HCT116 (cell line): ENCODE results near the gene HES6. TPM values are rescaled to one million over a fixed set of nuclear protein-coding genes. Genes with fewer than 3 reads are reported as not detected.
A peak's percentile ranks its signal among the peaks of the same experiment; 100 is the strongest.

ENCODE experiments used
- ATAC-seq: fragments of 200-7000 bp; cut with Tn5 transposase; 2 replicates; pipeline ENCODE4 v1.9.1; 2020; ENCODE audit warnings: mild to moderate bottlenecking, moderate library complexity
- BruUV-seq: library from RNA; stranded (reverse); fragments of 400-500 nt; replicated peaks from 2 replicates; lab custom pipeline; 2021; lab: Mats Ljungman, UMichigan
- CTCF ChIA-PET: fragments of 300-600 bp; sonication (Branson Sonifier 250); formaldehyde crosslinking; loops from one replicate; lab custom pipeline; 2021; ENCODE audit warnings: antibody characterized with exemption; lab: Charles Lee
- POLR2A ChIA-PET: fragments of 300-600, 350-600 bp; sonication (Branson Sonifier 250); formaldehyde crosslinking; loops from one replicate; lab custom pipeline; 2021; ENCODE audit warnings: antibody characterized with exemption; lab: Charles Lee
- RAD21 ChIA-PET, 2 experiments: fragments of 300-600 bp; sonication (Branson Sonifier 250); formaldehyde crosslinking; loops; one replicate each; lab custom pipeline; 2023; ENCODE audit warnings: low total read pairs in 2 of 2; ENCODE audit not compliant: uncharacterized antibody in 2 of 2, unreplicated experiment in 2 of 2, low non-redundant PET in 1 of 2; lab: Charles Lee
- DNase-seq: peaks from one replicate; pipeline ENCODE4 v3.0.0-alpha.2; 2010; ENCODE audit warnings: low read depth, low spot score
- H2AFZ ChIP-seq: fragments of 200-600 bp; shearing (Covaris generic), sonication (generic); 2 replicates; pipeline ENCODE4 v1.6.1; 2017; ENCODE audit warnings: low read depth, mixed run types, mixed read lengths, antibody characterized with exemption, low read length; ENCODE audit not compliant: poor library complexity, severe bottlenecking
- H3K27ac ChIP-seq: 2 replicates; pipeline ENCODE4 v1.5.1; 2012; ENCODE audit warnings: low read depth, low read length
- H3K27me3 ChIP-seq: fragments of 200-600 bp; sonication (generic); 2 replicates; pipeline ENCODE4 v1.6.1; 2016; ENCODE audit warnings: mixed run types, low read length, mixed read lengths; ENCODE audit not compliant: insufficient read depth
- H3K36me3 ChIP-seq, 2 experiments: fragments of 200-500 bp in 1 of 2; fragments of 200-600 bp in 1 of 2; sonication (Bioruptor generic) in 1 of 2; sonication (generic) in 1 of 2; 2 replicates each; pipeline versions ENCODE4 v1.5.1 to v1.6.1; 2014 to 2016; ENCODE audit warnings: low read length in 2 of 2, inconsistent platforms in 1 of 2, mixed read lengths in 1 of 2, mixed run types in 1 of 2; ENCODE audit not compliant: insufficient read depth in 2 of 2, control insufficient read depth in 1 of 2
- H3K4me1 ChIP-seq, 2 experiments: fragments of 200-600 bp in 1 of 2; sonication (generic) in 1 of 2; 2 replicates each; pipeline versions ENCODE4 v1.5.1 to v1.6.1; 2012 to 2017; ENCODE audit warnings: low read length in 2 of 2, inconsistent platforms in 1 of 2, mild to moderate bottlenecking in 1 of 2, mixed read lengths in 1 of 2, mixed run types in 1 of 2, moderate library complexity in 1 of 2; ENCODE audit not compliant: insufficient read depth in 2 of 2, control insufficient read depth in 1 of 2
- H3K4me2 ChIP-seq: fragments of 200-600 bp; sonication (generic); 2 replicates; pipeline ENCODE4 v1.6.1; 2017; ENCODE audit warnings: mixed run types, low read length, mixed read lengths
- H3K4me3 ChIP-seq, 2 experiments: fragments of 200-600 bp in 1 of 2; sonication (generic) in 1 of 2; replicated peaks in 1 of 2; 2 replicates each; pipeline ENCODE4 v1.5.1; 2011 to 2016; ENCODE audit warnings: low read length in 2 of 2, control low read depth in 1 of 2, low read depth in 1 of 2, mild to moderate bottlenecking in 1 of 2, mixed read lengths in 1 of 2, mixed run types in 1 of 2
- H3K79me2 ChIP-seq: fragments of 200-600 bp; sonication (generic); 2 replicates; pipeline ENCODE4 v1.6.1; 2017; ENCODE audit warnings: mild to moderate bottlenecking, mixed run types, low read length, moderate library complexity, mixed read lengths; ENCODE audit not compliant: insufficient read depth
- H3K9ac ChIP-seq: fragments of 200-600 bp; sonication (generic); 2 replicates; pipeline ENCODE4 v1.6.1; 2016; ENCODE audit warnings: low read length, mixed read lengths
- H3K9me2 ChIP-seq: fragments of 200-600 bp; sonication (generic), shearing (Covaris generic); 2 replicates; pipeline ENCODE4 v1.6.1; 2017; ENCODE audit warnings: mixed run types, mild to moderate bottlenecking, moderate library complexity; ENCODE audit not compliant: insufficient read depth
- H3K9me3 ChIP-seq, 2 experiments: fragments of 200-500 bp in 1 of 2; fragments of 200-600 bp in 1 of 2; sonication (Bioruptor generic) in 1 of 2; sonication (generic) in 1 of 2; 2 replicates each; pipeline ENCODE4 v1.6.1; 2014 to 2017; ENCODE audit warnings: low read length in 2 of 2, mixed read lengths in 2 of 2, inconsistent platforms in 1 of 2, low read depth in 1 of 2, mild to moderate bottlenecking in 1 of 2, mixed run types in 1 of 2, moderate library complexity in 1 of 2; ENCODE audit not compliant: control insufficient read depth in 1 of 2, insufficient read depth in 1 of 2
- H4K20me1 ChIP-seq: fragments of 200-600 bp; sonication (generic), shearing (Covaris generic); 2 replicates; pipeline ENCODE4 v1.6.1; 2017; ENCODE audit warnings: mixed run types, mild to moderate bottlenecking, moderate library complexity; ENCODE audit not compliant: insufficient read depth
- ATF3 ChIP-seq: IDR thresholded peaks from 2 replicates; pipeline ENCODE4 v1.6.1; 2012
- CBX3 ChIP-seq: IDR thresholded peaks from 2 replicates; pipeline ENCODE4 v1.6.1; 2012; ENCODE audit warnings: low read depth
- CEBPB ChIP-seq: IDR thresholded peaks from 2 replicates; pipeline ENCODE4 v1.6.1; 2012; ENCODE audit warnings: low read depth
- CTCF ChIP-seq, 3 experiments: fragments of 200-600 bp in 1 of 3; sonication (generic) in 1 of 3; IDR thresholded peaks in 2 of 3; conservative IDR thresholded peaks in 1 of 3; 2 replicates each; pipeline ENCODE4 v1.5.1; 2012 to 2017; ENCODE audit warnings: low read depth in 2 of 3, low read length in 2 of 3, antibody characterized with exemption in 1 of 3, borderline replicate concordance in 1 of 3, control low read depth in 1 of 3, mild to moderate bottlenecking in 1 of 3, mixed read lengths in 1 of 3, mixed run types in 1 of 3, moderate library complexity in 1 of 3; ENCODE audit not compliant: insufficient read depth in 1 of 3
- EGR1 ChIP-seq: IDR thresholded peaks from 2 replicates; pipeline ENCODE4 v1.6.1; 2012; ENCODE audit warnings: low read depth
- ELF1 ChIP-seq: IDR thresholded peaks from 2 replicates; pipeline ENCODE4 v1.6.1; 2012; ENCODE audit warnings: low read depth, borderline replicate concordance
- EZH2 ChIP-seq: fragments of 200-600 bp; sonication (generic); IDR thresholded peaks from 2 replicates; pipeline ENCODE4 v1.6.1; 2017; ENCODE audit warnings: antibody characterized with exemption, mixed run types
- EZH2phosphoT487 ChIP-seq: fragments of 200-600 bp; IDR thresholded peaks from 2 replicates; pipeline ENCODE4 v1.6.1; 2018; ENCODE audit warnings: antibody characterized with exemption, borderline replicate concordance
- FOSL1 ChIP-seq: IDR thresholded peaks from 2 replicates; pipeline ENCODE4 v1.6.1; 2012; ENCODE audit warnings: low read depth
- MAX ChIP-seq: IDR thresholded peaks from 2 replicates; pipeline ENCODE4 v1.6.1; 2012
- RAD21 ChIP-seq: IDR thresholded peaks from 2 replicates; pipeline ENCODE4 v1.6.1; 2012; ENCODE audit warnings: low read depth, mild to moderate bottlenecking
- REST ChIP-seq: IDR thresholded peaks from 2 replicates; pipeline ENCODE4 v1.6.1; 2012; ENCODE audit warnings: low read depth
- SIN3A ChIP-seq: IDR thresholded peaks from 2 replicates; pipeline ENCODE4 v1.6.1; 2012; ENCODE audit warnings: low read depth
- SP1 ChIP-seq: IDR thresholded peaks from 2 replicates; pipeline ENCODE4 v1.6.1; 2012; ENCODE audit warnings: low read depth
- SRF ChIP-seq: IDR thresholded peaks from 2 replicates; pipeline ENCODE4 v1.6.1; 2012; ENCODE audit warnings: low read depth
- TCF7L2 ChIP-seq: IDR thresholded peaks from 2 replicates; pipeline ENCODE4 v1.7.0; 2011; ENCODE audit warnings: borderline replicate concordance, inconsistent platforms; ENCODE audit not compliant: insufficient read depth, insufficient read length; ENCODE audit errors: extremely low read depth
- YY1 ChIP-seq: IDR thresholded peaks from 2 replicates; pipeline ENCODE4 v1.6.1; 2011; ENCODE audit warnings: low read length, low read depth, moderate library complexity, mild to moderate bottlenecking; ENCODE audit not compliant: insufficient replicate concordance; ENCODE audit errors: extremely low read depth
- ZFX ChIP-seq: fragments of 450-650 bp; IDR thresholded peaks from 2 replicates; pipeline ENCODE4 v1.6.1; 2017
- ZNF274 ChIP-seq: fragments of 200-500 bp; sonication (Bioruptor generic); IDR thresholded peaks from 2 replicates; pipeline ENCODE4 v1.6.1; 2014; ENCODE audit warnings: mild to moderate bottlenecking, low read depth, low read length, inconsistent platforms
- intact Hi-C: fragments of 100-400 bp; cut with micrococcal nuclease; formaldehyde crosslinking; loops from 2 replicates; pipeline ENCODE4 v1.10.0; 2022
- total RNA-seq: library from RNA; stranded (reverse); gene quantifications from one replicate; pipeline ENCODE4 v1.2.1, GENCODE V29; 2021; ENCODE audit not compliant: unreplicated experiment

Gene HES6
- total RNA-seq, 1 experiment from 2014 or later: 47.8 TPM

GRCh38 chr2:238240757-238241711 lies 1.2 kb upstream of the HES6 start:
- peak overlapping the region; percentile 99 for H3K4me2 ChIP-seq
- intact Hi-C loops: no loop called here
- TF ChIP-seq CBX3: 0 out of 2 replicates have a peak, but pooled peaks have one; percentile 14
- TF ChIP-seq EGR1: peak; percentile 70
- no peak for TF ChIP-seq ATF3
- no peak for TF ChIP-seq ZFX
- TF ChIP-seq FOSL1: no peak
- no peak for TF ChIP-seq REST
- no peak for TF ChIP-seq ZNF274
- no peak for TF ChIP-seq EZH2
- no peak for TF ChIP-seq SIN3A
- TF ChIP-seq SP1: no peak
- TF ChIP-seq YY1: no peak
- no peak for TF ChIP-seq SRF
- TF ChIP-seq RAD21: no peak
- peak; percentile 37; the same call in 1 of the 2 replicates for TF ChIP-seq MAX
- TF ChIP-seq EZH2phosphoT487: no peak
- peak; percentile 46 for TF ChIP-seq TCF7L2
- TF ChIP-seq CTCF (IDR thresholded peaks at IDR 0.05 in 2 of 3, conservative IDR thresholded peaks at IDR 0.05 in 1 of 3; ENCODE audit: borderline replicate concordance in 1 of 3, insufficient read depth in 1 of 3, low read depth in 2 of 3, low read length in 2 of 3): no peak
- no peak for TF ChIP-seq CEBPB
- TF ChIP-seq ELF1: no peak

More at GRCh38 chr2:238240757-238241711, 1.2 kb upstream of the HES6 start:
- H3K27ac ChIP-seq: no peak overlapping the region
- H3K79me2 ChIP-seq: no peaks in the 10 kb centered on the region; the same call in 1 of the 2 replicates
- RAD21 ChIA-PET: no interaction called here
- peaks cover 13 to 23% of the 10 kb centered on the region in 2 experiments for H3K4me1 ChIP-seq
- DNase-seq (peak; percentile 41), ATAC-seq (peak; percentile 50)
- no peaks in the 10 kb centered on the region for H3K9me2 ChIP-seq
- H3K9ac ChIP-seq: no peak overlapping the region
- POLR2A ChIA-PET: interaction anchor here (0.6 kb wide), 1 partner anchor 19 kb away, joined by 3 read pairs; no protein-coding TSS in a partner anchor
- no TSS peak for BruUV-seq
- no peak overlapping the region for H2AFZ ChIP-seq
- H3K27me3 ChIP-seq: no peaks in the 10 kb centered on the region
- no peaks in the 10 kb centered on the region for H4K20me1 ChIP-seq
- CTCF ChIA-PET: interaction anchor here (1.3 kb wide), 1 partner anchor 22 kb away, joined by 5 read pairs; no protein-coding TSS in a partner anchor
- H3K4me3 ChIP-seq: peak overlapping the region; percentile 49 to 69
- peaks cover 0 to 5% of the 10 kb centered on the region in 2 experiments; a peak in 1 of 4 replicates for H3K36me3 ChIP-seq
- no peaks in the 10 kb centered on the region for H3K9me3 ChIP-seq
